ENCODE measurements around the gene TP53I11.

DNA sequence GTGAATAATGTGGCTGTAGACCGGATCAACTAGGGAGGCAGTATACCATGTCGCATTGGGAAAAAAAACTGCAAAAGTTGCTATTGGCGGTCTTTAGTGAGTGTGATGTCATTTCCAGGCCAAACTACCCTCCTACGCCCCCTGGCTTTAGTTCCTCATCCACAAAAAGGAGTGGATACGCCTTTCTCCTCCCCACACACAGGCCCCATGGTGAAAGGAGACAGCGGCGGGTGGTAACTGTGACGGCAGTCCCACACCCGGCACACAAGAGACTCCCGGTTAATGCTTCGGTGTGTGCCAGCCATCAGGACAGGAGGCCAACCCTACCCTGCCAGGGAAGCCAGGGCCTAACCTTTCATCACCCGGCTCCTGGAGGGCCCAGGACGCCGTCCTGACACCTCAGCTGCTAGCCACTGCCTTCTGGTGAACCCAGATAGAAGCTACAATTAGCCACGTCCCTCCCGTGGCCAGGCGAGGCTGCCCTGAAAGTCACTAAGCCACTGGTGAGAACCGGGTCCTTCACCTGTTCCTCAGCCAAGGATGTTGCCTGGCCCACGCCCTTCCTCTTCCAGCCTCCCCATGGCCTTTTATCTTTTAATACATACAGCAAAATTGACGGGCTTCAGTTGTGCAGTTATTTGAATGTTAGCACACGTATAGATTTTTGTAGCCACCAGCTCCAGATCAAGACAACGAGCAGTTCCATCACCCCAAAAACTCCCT lies 10.8 kb downstream of the TP53I11 start:
- no peak for TF ChIP-seq POLR2A (IDR thresholded peaks at IDR 0.05; ENCODE audit: low read depth, low read length)
- no peak for TF ChIP-seq TAF1 (IDR thresholded peaks at IDR 0.05; ENCODE audit: borderline replicate concordance, low read depth, low read length)
- TF ChIP-seq POLR2AphosphoS5 (IDR thresholded peaks at IDR 0.05; ENCODE audit: low read depth, low read length), result no peak
